Neural cell (in vitro differentiated cells): ENCODE measurements around the gene DPYD. TPM values are rescaled to one million over a fixed set of nuclear protein-coding genes. Genes with fewer than 3 reads are reported as not detected.

Experiments used
- H2AFZ ChIP-seq: fragments of 200-600, 300-800 bp; sonication (generic), shearing (Covaris generic); 2 replicates; pipeline ENCODE4 v1.6.0; 2014; ENCODE audit warnings: low read depth, mild to moderate bottlenecking, antibody characterized with exemption, low read length, moderate library complexity
- H3F3A ChIP-seq: fragments of 200-600 bp; shearing (Covaris generic); 2 replicates; pipeline ENCODE4 v1.6.1; 2016; ENCODE audit warnings: mild to moderate bottlenecking, moderate library complexity, mixed read lengths, antibody characterized with exemption, low read length; ENCODE audit not compliant: insufficient read depth, poor library complexity, severe bottlenecking
- H3K27ac ChIP-seq: fragments of 200-600, 300-800 bp; sonication (generic), shearing (Covaris generic); 2 replicates; pipeline ENCODE4 v1.5.1; 2014; ENCODE audit warnings: mild to moderate bottlenecking, low read length, moderate library complexity
- H3K27me3 ChIP-seq: fragments of 300-800, 200-600 bp; sonication (generic), shearing (Covaris generic); 2 replicates; pipeline ENCODE4 v1.6.0; 2014; ENCODE audit warnings: mild to moderate bottlenecking, low read depth, low read length, moderate library complexity; ENCODE audit not compliant: insufficient read depth
- H3K36me3 ChIP-seq: fragments of 300-800, 200-600 bp; sonication (generic), shearing (Covaris generic); 2 replicates; pipeline ENCODE4 v1.5.1; 2014; ENCODE audit warnings: mild to moderate bottlenecking, antibody characterized with exemption, low read length, moderate library complexity; ENCODE audit not compliant: insufficient read depth
- H3K4me2 ChIP-seq: fragments of 300-800, 200-600 bp; sonication (generic), shearing (Covaris generic); 2 replicates; pipeline ENCODE4 v1.6.0; 2014; ENCODE audit warnings: mild to moderate bottlenecking, low read length
- H3K4me3 ChIP-seq: fragments of 300-800, 200-600 bp; sonication (generic), shearing (Covaris generic); 2 replicates; pipeline ENCODE4 v1.5.1; 2014; ENCODE audit warnings: mild to moderate bottlenecking, low read length, moderate library complexity
- H3K79me2 ChIP-seq: fragments of 200-600 bp; shearing (Covaris generic); replicated peaks from 2 replicates; pipeline ENCODE4 v1.6.0; 2014; ENCODE audit warnings: mild to moderate bottlenecking, low read length, moderate library complexity; ENCODE audit not compliant: insufficient read depth
- H3K9ac ChIP-seq: fragments of 300-800, 200-600 bp; sonication (generic), shearing (Covaris generic); 2 replicates; pipeline ENCODE4 v1.6.1; 2016; ENCODE audit warnings: mild to moderate bottlenecking, low read length, mixed read lengths
- H3K9me2 ChIP-seq: fragments of 200-600 bp; shearing (Covaris generic); 2 replicates; pipeline ENCODE4 v1.6.1; 2016; ENCODE audit warnings: mild to moderate bottlenecking, low read length, mixed read lengths; ENCODE audit not compliant: insufficient read depth
- H3K9me3 ChIP-seq: fragments of 200-600, 300-800 bp; sonication (generic), shearing (Covaris generic); 2 replicates; pipeline ENCODE4 v1.6.1; 2016; ENCODE audit warnings: mild to moderate bottlenecking, mixed run types, low read length, moderate library complexity, mixed read lengths
- H4K20me1 ChIP-seq: fragments of 200-600 bp; shearing (Covaris generic); 2 replicates; pipeline ENCODE4 v1.6.1; 2016; ENCODE audit warnings: mild to moderate bottlenecking, mixed run types; ENCODE audit not compliant: insufficient read depth
- EP300 ChIP-seq: fragments of 450-650 bp; conservative IDR thresholded peaks from 2 replicates; pipeline ENCODE4 v1.6.1; 2014; ENCODE audit warnings: antibody characterized with exemption, mild to moderate bottlenecking, moderate library complexity; ENCODE audit not compliant: poor library complexity, severe bottlenecking
- EZH2 ChIP-seq: fragments of 200-600, 300-800 bp; shearing (Covaris generic), sonication (generic); IDR thresholded peaks from 2 replicates; pipeline ENCODE4 v1.6.1; 2014; ENCODE audit warnings: antibody characterized with exemption, low read length, borderline replicate concordance, mild to moderate bottlenecking; ENCODE audit not compliant: insufficient read depth, poor library complexity, severe bottlenecking
- MXI1 ChIP-seq: fragments of 450-650 bp; conservative IDR thresholded peaks from 2 replicates; pipeline ENCODE4 v1.6.1; 2014; ENCODE audit warnings: antibody characterized with exemption, mild to moderate bottlenecking; ENCODE audit not compliant: poor library complexity, severe bottlenecking
- POLR2AphosphoS5 ChIP-seq: IDR thresholded peaks from 2 replicates; pipeline ENCODE4 v1.6.1; 2012
- RAD21 ChIP-seq: fragments of 450-650 bp; conservative IDR thresholded peaks from 2 replicates; pipeline ENCODE4 v1.6.1; 2014; ENCODE audit warnings: antibody characterized with exemption, mild to moderate bottlenecking, moderate library complexity
- SMC3 ChIP-seq: fragments of 450-650 bp; conservative IDR thresholded peaks from 2 replicates; pipeline ENCODE4 v1.6.1; 2014; ENCODE audit warnings: antibody characterized with exemption, mild to moderate bottlenecking, moderate library complexity; ENCODE audit not compliant: poor library complexity
- TAF1 ChIP-seq: IDR thresholded peaks from 2 replicates; pipeline ENCODE4 v1.6.1; 2012; ENCODE audit warnings: low read depth
- polyA plus RNA-seq: library from polyadenylated mRNA; depleted of rRNA; stranded (reverse); fragments of >200 nt; gene quantifications from 2 replicates; pipeline ENCODE4 v1.2.3, GENCODE V29; 2014
- TF ChIP-seq, protein P1 (sequence below): fragments of 450-650 bp; IDR thresholded peaks from 2 replicates; pipeline ENCODE4 v1.5.1; 2014; ENCODE audit warnings: antibody characterized with exemption, mild to moderate bottlenecking, moderate library complexity; ENCODE audit not compliant: poor library complexity, severe bottlenecking
- TF ChIP-seq, protein P2 (sequence below): IDR thresholded peaks from 2 replicates; pipeline ENCODE4 v1.6.1; 2012; ENCODE audit warnings: borderline replicate concordance

The DPYD gene
- polyA plus RNA-seq, 1 donor from 2014 or later = 6.7 TPM

DNA sequence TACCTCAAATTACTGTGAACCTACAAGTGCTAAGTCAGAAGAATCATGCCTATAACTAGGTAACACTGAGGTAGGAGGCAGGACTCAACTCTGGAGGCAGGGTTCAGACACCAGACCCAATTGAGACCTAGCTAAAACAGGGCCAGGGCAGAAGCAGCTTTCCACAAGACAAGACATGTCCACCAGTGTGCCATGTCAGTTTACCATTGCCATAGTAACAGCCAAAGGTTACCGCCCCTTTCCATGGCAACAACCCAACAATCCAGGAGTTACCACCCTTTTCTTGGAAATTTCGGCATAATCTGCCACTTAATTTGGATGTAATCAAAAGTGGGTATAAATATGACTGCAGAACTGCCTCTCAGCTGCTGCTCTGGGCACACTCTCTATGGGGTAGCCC lies 432.3 kb downstream of the DPYD start:
- H3K9ac ChIP-seq = no peak overlapping the region
- H3K4me3 ChIP-seq = no peak overlapping the region
- no peaks in the 10 kb centered on the region for H3K27me3 ChIP-seq
- H3K36me3 ChIP-seq = no peaks in the 10 kb centered on the region
- no peak overlapping the region for H2AFZ ChIP-seq
- no peak overlapping the region for H3K27ac ChIP-seq
- H3K9me2 ChIP-seq = no peaks in the 10 kb centered on the region
- no peaks in the 10 kb centered on the region for H3F3A ChIP-seq
- H3K79me2 ChIP-seq = no peaks in the 10 kb centered on the region
- H3K4me2 ChIP-seq = no peak overlapping the region
- TF ChIP-seq POLR2AphosphoS5 (no peak), EP300 (no peak), RAD21 (no peak), SMC3 (no peak), TAF1 (no peak), EZH2 (no peak), MXI1 (no peak)
- TF ChIP-seq, protein P1, sequence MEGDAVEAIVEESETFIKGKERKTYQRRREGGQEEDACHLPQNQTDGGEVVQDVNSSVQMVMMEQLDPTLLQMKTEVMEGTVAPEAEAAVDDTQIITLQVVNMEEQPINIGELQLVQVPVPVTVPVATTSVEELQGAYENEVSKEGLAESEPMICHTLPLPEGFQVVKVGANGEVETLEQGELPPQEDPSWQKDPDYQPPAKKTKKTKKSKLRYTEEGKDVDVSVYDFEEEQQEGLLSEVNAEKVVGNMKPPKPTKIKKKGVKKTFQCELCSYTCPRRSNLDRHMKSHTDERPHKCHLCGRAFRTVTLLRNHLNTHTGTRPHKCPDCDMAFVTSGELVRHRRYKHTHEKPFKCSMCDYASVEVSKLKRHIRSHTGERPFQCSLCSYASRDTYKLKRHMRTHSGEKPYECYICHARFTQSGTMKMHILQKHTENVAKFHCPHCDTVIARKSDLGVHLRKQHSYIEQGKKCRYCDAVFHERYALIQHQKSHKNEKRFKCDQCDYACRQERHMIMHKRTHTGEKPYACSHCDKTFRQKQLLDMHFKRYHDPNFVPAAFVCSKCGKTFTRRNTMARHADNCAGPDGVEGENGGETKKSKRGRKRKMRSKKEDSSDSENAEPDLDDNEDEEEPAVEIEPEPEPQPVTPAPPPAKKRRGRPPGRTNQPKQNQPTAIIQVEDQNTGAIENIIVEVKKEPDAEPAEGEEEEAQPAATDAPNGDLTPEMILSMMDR = no peak
- TF ChIP-seq, protein P2, sequence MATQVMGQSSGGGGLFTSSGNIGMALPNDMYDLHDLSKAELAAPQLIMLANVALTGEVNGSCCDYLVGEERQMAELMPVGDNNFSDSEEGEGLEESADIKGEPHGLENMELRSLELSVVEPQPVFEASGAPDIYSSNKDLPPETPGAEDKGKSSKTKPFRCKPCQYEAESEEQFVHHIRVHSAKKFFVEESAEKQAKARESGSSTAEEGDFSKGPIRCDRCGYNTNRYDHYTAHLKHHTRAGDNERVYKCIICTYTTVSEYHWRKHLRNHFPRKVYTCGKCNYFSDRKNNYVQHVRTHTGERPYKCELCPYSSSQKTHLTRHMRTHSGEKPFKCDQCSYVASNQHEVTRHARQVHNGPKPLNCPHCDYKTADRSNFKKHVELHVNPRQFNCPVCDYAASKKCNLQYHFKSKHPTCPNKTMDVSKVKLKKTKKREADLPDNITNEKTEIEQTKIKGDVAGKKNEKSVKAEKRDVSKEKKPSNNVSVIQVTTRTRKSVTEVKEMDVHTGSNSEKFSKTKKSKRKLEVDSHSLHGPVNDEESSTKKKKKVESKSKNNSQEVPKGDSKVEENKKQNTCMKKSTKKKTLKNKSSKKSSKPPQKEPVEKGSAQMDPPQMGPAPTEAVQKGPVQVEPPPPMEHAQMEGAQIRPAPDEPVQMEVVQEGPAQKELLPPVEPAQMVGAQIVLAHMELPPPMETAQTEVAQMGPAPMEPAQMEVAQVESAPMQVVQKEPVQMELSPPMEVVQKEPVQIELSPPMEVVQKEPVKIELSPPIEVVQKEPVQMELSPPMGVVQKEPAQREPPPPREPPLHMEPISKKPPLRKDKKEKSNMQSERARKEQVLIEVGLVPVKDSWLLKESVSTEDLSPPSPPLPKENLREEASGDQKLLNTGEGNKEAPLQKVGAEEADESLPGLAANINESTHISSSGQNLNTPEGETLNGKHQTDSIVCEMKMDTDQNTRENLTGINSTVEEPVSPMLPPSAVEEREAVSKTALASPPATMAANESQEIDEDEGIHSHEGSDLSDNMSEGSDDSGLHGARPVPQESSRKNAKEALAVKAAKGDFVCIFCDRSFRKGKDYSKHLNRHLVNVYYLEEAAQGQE = no peak
- H3K9me3 ChIP-seq = no peaks in the 10 kb centered on the region
- H4K20me1 ChIP-seq = no peaks in the 10 kb centered on the region

DNA sequence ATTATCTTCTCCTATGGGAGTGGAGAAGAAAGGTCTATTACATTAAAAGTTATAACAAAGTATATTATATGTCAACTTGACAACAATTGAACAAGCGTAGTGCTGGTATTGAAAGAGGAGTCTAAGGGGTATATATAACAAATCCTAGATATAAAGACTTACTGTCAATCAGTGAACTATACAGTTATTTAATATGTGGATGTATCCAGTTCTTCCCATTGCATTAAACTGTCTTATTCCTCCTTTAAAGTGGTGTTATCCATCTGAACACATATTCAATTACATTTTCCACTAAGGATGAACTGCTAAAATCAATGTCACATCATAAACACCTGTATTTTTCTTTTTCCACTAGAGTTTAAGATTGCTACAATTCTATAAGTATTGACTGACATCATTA lies 438.8 kb downstream of the DPYD start:
- TF ChIP-seq EP300 (peak; percentile 73), EZH2 (no peak), RAD21 (peak; percentile 17), POLR2AphosphoS5 (peak; percentile 29)
- TF ChIP-seq, protein P2 = peak; percentile 95
- TF ChIP-seq, protein P1 = no peak
- no peaks in the 10 kb centered on the region for H3F3A ChIP-seq
- H3K79me2 ChIP-seq = no peaks in the 10 kb centered on the region
- no peaks in the 10 kb centered on the region for H3K27me3 ChIP-seq
- H3K27ac ChIP-seq = no peak overlapping the region
- H3K9me3 ChIP-seq = no peaks in the 10 kb centered on the region
- H3K4me3 ChIP-seq = no peak overlapping the region
- H3K9ac ChIP-seq = no peak overlapping the region
- H4K20me1 ChIP-seq = no peaks in the 10 kb centered on the region
- H2AFZ ChIP-seq = no peak overlapping the region
- H3K36me3 ChIP-seq = no peaks in the 10 kb centered on the region
- no peak overlapping the region for H3K4me2 ChIP-seq
- no peaks in the 10 kb centered on the region for H3K9me2 ChIP-seq
